Activated effector memory CD4-positive, alpha-beta T cell treated with Interleukin-2 at 50 U/mL for 16 hours (primary cell): ENCODE data around the gene ARHGEF12.
A peak's percentile ranks its signal among the peaks of the same experiment; 100 is the strongest.
"Not testable (repeated sequence)": the region's sequence is repeated elsewhere in the genome, so short reads cannot be mapped to it uniquely, and the experiment has no call there.

Experiments used
- DNase-seq: peaks from one replicate; pipeline ENCODE4 v3.0.0-alpha.2; 2020

The ARHGEF12 gene

GRCh38 chr11:120501976-120502755 is 166.0 kb downstream of the ARHGEF12 start:
- no peak for DNase-seq

DNA sequence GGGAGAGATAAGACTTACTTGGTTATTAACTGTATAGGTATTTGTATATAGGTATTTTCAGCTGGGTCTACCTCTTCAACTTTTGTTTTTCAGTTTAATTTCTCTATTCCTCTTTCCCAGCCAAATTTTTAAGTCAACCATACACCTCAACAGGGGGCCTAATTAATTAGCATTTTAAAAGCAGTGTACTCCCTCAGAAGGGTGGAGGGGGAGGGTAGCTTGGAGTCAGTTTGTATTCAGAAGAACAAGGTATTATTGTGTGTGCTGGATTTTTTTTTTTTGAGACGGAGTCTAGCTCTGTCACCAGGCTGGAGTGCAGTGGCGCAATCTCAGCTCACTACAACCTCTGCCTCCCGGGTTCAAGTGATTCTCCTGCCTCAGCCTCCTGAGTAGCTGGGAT is 167.3 kb downstream of the ARHGEF12 start:
- not testable (repeated sequence) for DNase-seq

GRCh38 chr11:120505801-120506425 is 169.7 kb downstream of the ARHGEF12 start:
- DNase-seq = no peak

- no peak for DNase-seq
Observed at GRCh38 chr11:120509346-120510053, 173.3 kb downstream of the ARHGEF12 start.

GRCh38 chr11:120510406-120511115 is 174.3 kb downstream of the ARHGEF12 start:
- DNase-seq = no peak

DNA sequence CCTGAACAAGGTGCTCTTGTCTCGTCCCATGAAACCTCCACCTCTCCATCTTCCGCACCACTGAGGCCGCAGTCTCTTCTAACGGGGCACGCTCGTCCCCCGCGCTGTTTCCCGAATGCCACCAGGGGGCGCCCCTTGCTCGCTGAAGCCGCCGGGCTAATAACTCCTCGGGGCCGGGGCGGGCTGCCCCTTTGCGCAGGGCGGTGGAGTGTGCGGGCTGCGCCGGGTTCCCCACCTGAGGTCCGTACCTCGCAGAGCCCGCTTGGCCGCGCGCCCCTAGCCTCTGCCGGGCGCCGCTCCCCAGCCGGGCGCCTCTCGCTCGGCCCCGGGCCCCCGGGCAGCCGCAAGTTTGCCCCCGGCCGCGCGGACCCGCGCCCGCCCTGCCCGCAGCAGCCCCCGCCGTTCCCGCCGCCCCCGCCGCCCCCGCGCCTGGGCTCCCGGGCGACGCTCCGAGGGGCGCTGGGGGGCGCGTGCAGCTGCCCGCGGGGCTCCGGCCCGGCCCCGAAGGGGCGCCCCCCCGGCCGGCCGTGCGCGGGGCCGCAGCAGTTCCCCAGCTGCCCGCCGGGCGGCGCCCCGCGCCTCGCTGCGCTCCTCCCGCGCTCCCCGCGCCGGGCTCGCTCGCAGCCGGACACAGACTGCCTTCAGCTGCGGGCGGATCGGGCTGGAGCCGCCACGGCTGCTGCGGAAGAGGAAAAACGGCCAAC is 175.1 kb downstream of the ARHGEF12 start, which contains the start of gene GRIK4:
Gene GRIK4, plus strand, starts transcription at position 633 of the 704 bp plus-strand sequence. CDS start 148,571 bp downstream, outside the sequence.
- DNase-seq = peak; percentile 47

- no peak for DNase-seq
Observed at GRCh38 chr11:120511820-120512738, 175.9 kb downstream of the ARHGEF12 start.

DNA sequence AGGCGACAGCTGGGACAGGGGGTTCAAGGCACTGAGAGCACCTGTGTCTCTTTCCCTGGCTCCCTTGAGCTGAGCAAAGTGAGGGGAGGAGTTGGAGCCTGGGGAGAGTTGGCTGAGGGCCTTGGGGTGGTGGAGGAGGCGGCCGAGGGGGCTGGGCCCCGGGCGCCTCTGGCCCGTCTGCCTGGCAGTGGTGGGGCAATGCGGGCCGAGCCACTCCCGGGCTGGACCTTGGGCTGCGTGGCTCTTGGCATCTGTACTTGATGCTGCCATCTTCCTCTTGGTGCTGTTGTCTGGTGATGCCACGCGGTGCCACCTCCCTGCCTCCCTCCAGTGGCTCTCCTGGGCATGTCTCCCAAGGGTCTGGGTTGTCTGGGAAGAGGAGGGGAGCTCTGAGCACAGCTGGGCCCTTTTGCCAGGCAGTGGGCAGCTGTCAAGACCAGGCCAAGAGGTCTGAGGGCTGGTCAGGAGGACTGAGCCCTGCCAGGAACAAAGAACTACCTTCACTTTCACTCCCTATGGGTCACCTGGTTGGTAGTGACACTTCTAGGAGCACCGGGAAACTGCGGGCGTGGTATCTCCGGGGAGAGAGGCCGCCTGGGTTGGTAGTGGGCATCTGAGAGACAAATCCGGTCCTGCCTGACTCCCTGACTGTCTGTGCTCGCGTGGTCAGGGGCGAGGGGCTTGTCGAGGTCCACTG is 176.7 kb downstream of the ARHGEF12 start:
- no peak for DNase-seq

DNA sequence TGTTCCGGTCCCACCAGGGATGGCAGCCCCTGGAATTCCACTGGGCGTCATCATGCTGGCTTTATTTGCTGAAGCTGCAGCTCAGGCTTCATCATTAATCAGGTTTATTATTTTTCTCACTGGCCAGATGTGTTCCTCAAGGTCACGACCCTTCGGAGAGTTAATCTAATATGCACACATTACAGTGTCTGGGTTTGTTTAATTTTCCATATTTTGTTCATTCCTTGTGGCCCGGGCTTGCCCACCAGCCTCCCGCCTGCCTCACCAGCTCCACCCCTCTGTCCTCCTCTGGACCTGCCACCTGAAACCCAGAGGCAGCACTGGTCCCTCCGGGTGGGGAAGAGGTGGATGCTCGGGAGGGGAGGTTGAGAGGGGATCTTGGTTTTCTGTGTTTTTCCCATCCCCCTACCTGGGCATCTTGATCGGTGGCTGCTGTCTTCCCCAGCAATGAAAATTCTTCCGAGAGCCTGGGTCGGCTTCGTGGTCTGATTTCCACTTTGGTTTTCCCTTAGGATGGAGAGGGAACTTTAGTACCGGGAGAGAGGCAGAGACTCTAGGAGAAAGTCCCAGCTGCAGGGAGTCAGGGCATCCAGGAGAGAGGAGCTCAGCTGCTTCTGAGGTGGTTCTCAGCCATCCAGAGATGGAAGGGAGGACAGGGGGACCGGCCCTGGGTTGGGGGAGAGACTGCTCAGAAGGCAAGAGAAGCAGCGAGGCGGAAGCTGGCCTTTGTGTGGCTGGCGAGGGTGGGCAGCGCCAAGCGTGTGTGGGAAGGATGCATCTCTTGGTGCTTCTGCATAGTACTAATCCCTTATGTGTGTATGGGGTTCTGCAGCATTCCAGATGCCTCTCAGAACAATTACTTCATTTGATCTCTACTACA is 177.5 kb downstream of the ARHGEF12 start:
- no peak for DNase-seq

DNA sequence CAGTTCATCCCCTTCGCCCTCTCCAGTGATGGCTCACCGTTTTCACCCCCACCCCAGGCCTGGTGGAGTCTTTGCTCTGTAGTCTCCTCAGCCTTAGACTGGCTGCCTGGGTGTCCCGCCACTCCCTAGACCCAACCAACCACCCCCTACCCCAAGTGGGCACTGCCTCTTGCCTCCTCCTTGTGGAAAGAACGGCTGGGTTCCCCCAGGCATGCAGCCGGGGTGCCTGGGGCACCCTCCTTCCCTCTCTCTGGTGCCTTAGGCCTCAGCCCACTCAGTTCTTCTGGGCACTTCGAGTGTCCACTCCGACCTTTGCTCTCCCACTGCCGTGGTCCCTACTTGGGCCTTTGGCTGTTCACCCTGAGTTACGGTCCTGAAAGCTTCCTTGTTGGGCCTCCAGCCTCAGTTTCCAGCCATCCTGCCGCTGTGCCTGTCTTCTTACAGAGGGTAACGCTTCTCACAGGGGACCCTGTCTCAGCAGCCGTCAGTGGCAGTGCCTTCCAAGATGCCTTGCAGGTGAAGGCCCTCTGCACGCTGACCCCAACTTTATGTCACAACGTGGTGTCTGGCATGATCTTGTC is 178.4 kb downstream of the ARHGEF12 start:
- no peak for DNase-seq

GRCh38 chr11:120515186-120515723 is 179.0 kb downstream of the ARHGEF12 start:
- DNase-seq = no peak

GRCh38 chr11:120516461-120517389 is 180.5 kb downstream of the ARHGEF12 start:
- no peak for DNase-seq

DNA sequence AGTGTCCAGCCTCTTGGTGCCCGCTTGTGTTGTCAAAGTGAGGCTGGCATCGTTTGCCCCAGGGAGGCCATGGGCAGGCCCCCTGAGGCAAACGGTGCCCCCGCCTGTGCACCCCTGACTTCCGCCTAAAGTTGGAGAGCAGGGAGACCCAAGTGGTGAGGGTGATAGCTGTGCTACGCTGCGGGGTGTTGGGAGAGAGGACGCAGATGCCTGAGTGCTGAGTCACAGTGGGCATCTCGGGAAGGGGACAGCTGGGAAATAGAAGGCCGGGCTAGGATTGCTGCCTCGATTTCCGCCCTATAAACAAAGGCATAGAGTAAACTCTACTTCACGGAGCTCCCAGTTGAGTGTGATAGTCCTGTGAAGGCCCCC is 181.2 kb downstream of the ARHGEF12 start:
- no peak for DNase-seq

DNA sequence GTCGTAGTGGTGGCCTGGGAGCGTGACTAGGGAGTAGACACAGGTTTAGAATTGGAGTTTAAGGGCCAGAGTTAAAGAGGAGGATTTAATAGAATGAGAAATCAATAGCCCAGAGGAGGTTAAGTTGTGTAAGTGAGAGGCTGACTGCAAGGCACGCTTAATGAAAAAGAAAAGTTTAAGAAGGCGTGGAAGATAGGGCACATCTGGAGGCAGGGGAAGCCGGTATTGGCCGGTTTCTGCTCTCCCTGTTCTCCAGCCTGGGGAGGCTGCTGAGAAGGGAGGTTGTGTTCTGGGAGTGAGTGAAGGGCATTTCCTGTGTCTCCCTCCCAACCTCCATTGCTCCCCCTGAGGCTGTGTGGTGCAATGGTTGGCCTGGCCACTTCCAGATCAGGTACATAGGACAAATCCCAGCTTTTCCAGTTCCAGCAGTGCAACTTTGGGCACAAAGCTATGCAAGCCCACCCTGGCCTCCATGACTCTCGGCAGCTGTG is 181.6 kb downstream of the ARHGEF12 start:
- no peak for DNase-seq

GRCh38 chr11:120518356-120518755 is 182.1 kb downstream of the ARHGEF12 start:
- DNase-seq = no peak

GRCh38 chr11:120519474-120519873 is 183.3 kb downstream of the ARHGEF12 start:
- DNase-seq = no peak

- DNase-seq = no peak
Observed at GRCh38 chr11:120520091-120520822, 184.0 kb downstream of the ARHGEF12 start.
